IPS-18c (cell line): Measurements from ENCODE around the gene FAM222A.

ENCODE experiments used
- H3K4me3 ChIP-seq: 2 replicates; pipeline ENCODE4 v1.7.0; 2013; ENCODE audit warnings: low read depth, mild to moderate bottlenecking, low read length, moderate library complexity; ENCODE audit not compliant: insufficient read depth
- H3K9me3 ChIP-seq: one replicate; pipeline ENCODE4 v1.6.1; 2013; ENCODE audit warnings: mild to moderate bottlenecking, low read length, moderate library complexity; ENCODE audit not compliant: control insufficient read depth, insufficient read depth

The FAM222A gene

GRCh38 chr12:109706398-109706746 is 7.3 kb upstream of the FAM222A start:
- Histone ChIP-seq H3K4me3 (no peak overlapping the region), H3K9me3 (peaks cover 2% of the 10 kb centered on the region)

GRCh38 chr12:109706747-109707469 is 6.7 kb upstream of the FAM222A start:
- Histone ChIP-seq H3K4me3 (no peak overlapping the region), H3K9me3 (peaks cover 2% of the 10 kb centered on the region)

- H3K9me3 ChIP-seq, result peaks cover 2% of the 10 kb centered on the region
These were observed 6.2 kb upstream of the FAM222A start for GRCh38 chr12:109707470-109707821.

GRCh38 chr12:109708939-109709338 is 4.7 kb upstream of the FAM222A start:
- H3K9me3 ChIP-seq, result no peaks in the 10 kb centered on the region
- H3K4me3 ChIP-seq, result no peak overlapping the region

More at GRCh38 chr12:109707470-109707821, 6.2 kb upstream of the FAM222A start:
- no peak overlapping the region for H3K4me3 ChIP-seq

GRCh38 chr12:109709401-109709991 is 4.1 kb upstream of the FAM222A start:
- H3K4me3 ChIP-seq, result no peak overlapping the region
- no peaks in the 10 kb centered on the region for H3K9me3 ChIP-seq

- H3K4me3 ChIP-seq, result no peak overlapping the region
- H3K9me3 ChIP-seq, result no peaks in the 10 kb centered on the region
These were observed 3.3 kb upstream of the FAM222A start for GRCh38 chr12:109710205-109710746.

GRCh38 chr12:109710747-109711595 is 2.7 kb upstream of the FAM222A start:
- no peak overlapping the region for H3K4me3 ChIP-seq
- H3K9me3 ChIP-seq, result no peaks in the 10 kb centered on the region

GRCh38 chr12:109711596-109712461 is 1.8 kb upstream of the FAM222A start:
- peak overlapping the region; percentile 17 for H3K4me3 ChIP-seq
- no peaks in the 10 kb centered on the region for H3K9me3 ChIP-seq

- peak overlapping the region; percentile 64 for H3K4me3 ChIP-seq
- H3K9me3 ChIP-seq, result no peaks in the 10 kb centered on the region
These were observed 702 bp downstream of the FAM222A start for GRCh38 chr12:109714141-109714912.

GRCh38 chr12:109714913-109715244 is 1.3 kb downstream of the FAM222A start:
- H3K9me3 ChIP-seq, result no peaks in the 10 kb centered on the region
- H3K4me3 ChIP-seq, result peak overlapping the region; percentile 64

GRCh38 chr12:109715310-109716091 is 1.9 kb downstream of the FAM222A start:
- H3K9me3 ChIP-seq, result no peaks in the 10 kb centered on the region
- 0 out of 2 replicates have a peak overlapping the region, but pooled peaks have one; percentile 64 for H3K4me3 ChIP-seq

- H3K4me3 ChIP-seq, result no peak overlapping the region
These were observed 2.5 kb downstream of the FAM222A start for GRCh38 chr12:109716092-109716479.

GRCh38 chr12:109716512-109717389 is 3.1 kb downstream of the FAM222A start:
- Histone ChIP-seq H3K4me3 (no peak overlapping the region), H3K9me3 (no peaks in the 10 kb centered on the region)

More at GRCh38 chr12:109716092-109716479, 2.5 kb downstream of the FAM222A start:
- H3K9me3 ChIP-seq, result no peaks in the 10 kb centered on the region

- H3K9me3 ChIP-seq, result no peaks in the 10 kb centered on the region
- H3K4me3 ChIP-seq, result peak overlapping the region; percentile 15; the same call in 1 of the 2 replicates
These were observed 4.0 kb downstream of the FAM222A start for GRCh38 chr12:109717390-109718357.
